GM19025 (cell line): ENCODE results near the gene HOXD3.

ENCODE experiments used
- ATAC-seq: cut with Tn5 transposase; IDR thresholded peaks from one replicate; pipeline ENCODE4 v1.9.1; 2021; ENCODE audit warnings: mild to moderate bottlenecking, low read depth, moderate library complexity; ENCODE audit not compliant: unreplicated experiment

Gene HOXD3

DNA sequence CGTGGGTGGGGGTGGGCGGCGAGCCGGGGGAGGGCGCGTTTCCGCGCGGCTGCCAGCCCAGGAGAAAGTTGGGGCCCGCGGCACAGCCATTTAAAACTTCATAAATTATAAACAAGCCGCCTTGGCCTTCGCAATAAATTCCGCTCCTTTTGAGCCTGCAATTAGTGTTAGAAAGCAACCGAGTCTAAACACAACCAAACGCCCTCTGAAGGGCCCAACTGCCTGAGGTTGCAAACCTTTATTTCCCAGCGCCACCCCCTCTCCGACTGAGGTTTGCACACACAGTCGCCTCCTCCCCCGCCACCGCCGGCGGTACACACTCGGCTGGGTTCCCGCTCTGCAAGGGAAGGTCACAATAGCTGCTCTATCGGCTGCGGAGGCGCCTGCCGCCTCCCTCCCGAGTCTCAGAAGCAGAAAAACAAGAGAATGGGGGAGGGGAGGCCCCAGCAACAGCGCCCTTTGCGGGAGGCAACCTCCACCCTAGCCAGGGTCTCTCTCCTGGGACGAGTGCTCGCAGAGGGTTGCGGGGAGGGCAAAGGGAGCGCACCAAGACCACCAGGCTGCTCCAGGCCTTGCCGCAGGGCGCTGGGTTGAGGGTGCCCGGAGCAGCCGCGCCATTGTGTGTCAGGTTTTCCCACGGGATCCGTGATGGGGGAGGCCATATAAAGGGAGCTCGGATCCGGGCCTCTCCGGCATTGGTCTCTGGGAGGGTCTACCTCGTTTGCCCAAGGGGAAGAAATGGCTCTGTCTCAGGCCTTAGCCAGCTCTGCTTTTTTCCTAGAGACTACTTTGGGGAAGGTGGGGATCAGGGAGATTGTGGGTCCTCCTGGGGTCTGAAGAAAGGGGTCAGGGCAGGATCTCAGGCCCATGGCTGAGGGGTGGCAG lies 18.0 kb downstream of the HOXD3 start:
- ATAC-seq: no peak

DNA sequence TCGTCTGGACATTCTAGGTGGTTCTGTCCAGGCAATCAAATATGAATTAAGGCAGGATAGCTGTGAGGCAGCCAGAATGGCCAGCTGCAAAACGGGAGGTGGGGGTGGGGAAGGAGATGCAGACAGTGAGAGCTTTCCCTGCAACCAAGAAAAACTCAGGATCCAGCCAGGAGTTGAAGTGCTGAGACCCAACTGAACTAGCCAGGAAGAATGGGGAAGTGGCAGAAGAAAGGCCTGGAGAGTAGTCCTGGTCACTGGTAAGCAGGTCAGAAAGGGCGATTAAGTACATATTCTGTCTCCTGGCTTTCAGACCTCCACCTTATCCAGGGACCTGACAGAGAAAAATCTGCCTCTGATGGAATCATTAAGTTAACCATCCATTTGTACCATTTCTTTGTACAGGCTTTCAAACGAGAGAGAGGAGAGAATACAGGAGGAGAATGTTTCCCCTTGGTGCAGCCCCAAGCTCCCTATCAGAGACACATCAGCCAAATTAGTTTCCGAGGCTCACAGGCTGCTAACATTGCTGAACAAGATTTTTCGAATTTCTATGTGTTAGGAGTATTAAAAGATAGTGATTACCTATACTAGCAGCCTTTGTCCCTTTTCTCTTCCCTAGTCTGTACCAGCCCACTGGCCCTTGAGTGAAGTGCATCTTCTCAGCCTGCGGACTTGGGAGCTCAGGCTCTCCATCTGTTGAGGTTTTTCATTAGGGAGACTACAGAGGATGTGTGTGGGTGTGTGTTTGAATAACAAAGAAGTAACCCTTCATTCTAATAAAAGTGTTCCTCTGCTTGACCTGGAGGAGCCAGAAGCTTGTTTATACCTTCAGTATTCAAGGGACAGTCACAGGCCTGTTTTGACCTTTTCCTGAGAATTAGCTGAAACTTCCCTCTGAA lies 18.9 kb downstream of the HOXD3 start:
- no peak for ATAC-seq

DNA sequence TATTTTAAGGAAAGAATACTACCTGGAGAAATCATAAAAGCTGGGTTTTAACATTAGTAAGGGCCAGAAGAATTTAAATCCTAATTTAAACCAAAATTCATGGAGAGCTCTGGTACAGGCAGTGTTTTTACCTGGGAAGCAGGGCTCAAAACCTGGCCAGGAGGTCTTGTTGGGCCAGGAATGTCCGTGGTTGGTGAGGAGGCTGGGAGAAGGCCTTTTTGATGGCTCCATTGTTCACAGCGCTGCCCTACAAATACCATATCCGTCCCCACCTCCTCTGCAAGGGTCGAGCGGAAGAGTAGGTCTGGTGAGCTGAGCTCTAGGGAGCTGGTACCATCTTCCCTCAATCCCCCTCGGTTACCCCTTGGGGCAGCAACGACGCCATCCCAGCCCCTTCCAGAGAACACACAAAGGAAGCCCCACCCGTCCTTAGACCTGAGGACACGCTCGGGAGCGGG lies 20.5 kb downstream of the HOXD3 start:
- no peak for ATAC-seq

- ATAC-seq: no peak
Observed at GRCh38 chr2:176178038-176178756, 21.1 kb downstream of the HOXD3 start.

DNA sequence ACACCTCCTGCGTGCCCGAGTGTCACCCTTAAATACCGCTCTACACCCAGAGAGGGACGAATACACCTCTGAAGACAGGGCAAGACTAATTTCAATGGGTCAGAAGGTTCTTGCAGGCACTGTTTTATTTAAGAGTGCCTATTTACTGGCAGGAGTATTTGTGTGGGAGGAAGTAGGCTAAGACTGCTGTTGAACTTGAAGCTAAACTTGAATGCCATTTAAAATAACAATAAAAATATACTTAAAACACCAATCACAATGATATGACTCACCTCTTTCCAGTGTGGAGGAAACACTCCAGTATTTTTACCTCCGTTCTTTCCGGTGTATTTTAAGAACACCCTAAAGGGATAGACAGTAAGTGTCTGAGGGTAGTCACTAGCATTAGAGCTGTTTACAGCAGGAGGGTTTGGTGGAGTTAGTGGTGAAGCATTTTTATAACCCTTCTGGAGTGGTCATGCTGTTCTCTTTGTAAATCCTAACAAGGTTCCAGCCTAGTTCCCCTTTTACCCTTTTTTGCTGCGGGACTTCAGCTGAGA lies 21.7 kb downstream of the HOXD3 start:
- ATAC-seq: no peak

- no peak for ATAC-seq
Observed at GRCh38 chr2:176181551-176181950, 24.4 kb downstream of the HOXD3 start.

GRCh38 chr2:176182671-176183070 lies 25.6 kb downstream of the HOXD3 start:
- ATAC-seq: no peak

GRCh38 chr2:176184749-176185148 lies 27.6 kb downstream of the HOXD3 start:
- ATAC-seq: no peak

DNA sequence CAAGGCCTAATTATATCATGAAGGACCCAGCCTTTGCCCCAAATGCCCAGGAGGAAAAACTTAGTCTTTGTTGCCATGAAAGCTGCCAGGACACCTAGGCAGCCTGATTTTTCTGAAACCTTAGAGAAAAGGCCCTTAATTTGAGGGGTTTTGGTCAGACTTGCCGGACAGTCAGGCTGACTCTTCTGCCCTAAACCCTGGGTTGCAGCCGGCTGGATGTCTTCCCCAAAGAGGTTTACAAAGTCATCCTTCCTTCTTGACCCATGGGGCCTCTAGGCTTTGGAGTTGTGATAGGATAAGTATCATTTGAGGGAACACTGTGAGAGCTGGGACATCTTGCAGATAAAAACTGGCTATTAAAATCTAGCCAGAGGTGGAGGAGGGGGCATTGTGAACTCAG lies 28.9 kb downstream of the HOXD3 start:
- no peak for ATAC-seq

DNA sequence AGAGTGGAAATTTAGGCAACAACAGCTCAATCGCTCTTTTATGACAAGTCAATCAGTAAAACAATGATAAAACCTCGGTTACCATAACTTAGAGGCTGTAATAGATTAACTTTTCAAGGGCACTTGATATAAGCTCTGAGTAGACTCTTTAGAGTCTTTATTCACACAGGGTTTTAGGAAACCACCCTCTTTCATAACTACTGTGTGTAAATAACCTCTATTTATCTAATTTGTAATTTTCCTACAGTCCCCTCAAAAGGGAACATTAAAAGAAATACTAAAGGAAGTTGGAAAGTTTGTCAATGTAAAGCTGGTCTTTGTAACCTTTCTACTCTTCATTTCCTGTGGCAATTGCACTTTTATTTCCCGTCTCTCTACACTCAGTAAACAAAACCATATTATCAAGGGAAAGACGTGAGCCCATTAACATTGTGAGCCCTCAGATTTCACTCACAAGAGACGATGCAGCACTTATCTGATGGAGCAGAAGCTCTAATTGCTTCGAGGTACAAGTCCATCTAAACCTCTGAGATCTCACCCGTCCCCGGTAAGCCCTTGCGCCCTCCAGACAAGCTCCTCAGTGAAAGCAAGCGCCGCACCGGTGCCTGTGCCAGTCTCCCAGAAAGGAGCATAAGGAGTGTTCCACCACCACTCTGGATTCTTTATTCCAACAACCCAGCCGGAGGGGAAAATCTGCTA lies 30.2 kb downstream of the HOXD3 start:
- no peak for ATAC-seq

DNA sequence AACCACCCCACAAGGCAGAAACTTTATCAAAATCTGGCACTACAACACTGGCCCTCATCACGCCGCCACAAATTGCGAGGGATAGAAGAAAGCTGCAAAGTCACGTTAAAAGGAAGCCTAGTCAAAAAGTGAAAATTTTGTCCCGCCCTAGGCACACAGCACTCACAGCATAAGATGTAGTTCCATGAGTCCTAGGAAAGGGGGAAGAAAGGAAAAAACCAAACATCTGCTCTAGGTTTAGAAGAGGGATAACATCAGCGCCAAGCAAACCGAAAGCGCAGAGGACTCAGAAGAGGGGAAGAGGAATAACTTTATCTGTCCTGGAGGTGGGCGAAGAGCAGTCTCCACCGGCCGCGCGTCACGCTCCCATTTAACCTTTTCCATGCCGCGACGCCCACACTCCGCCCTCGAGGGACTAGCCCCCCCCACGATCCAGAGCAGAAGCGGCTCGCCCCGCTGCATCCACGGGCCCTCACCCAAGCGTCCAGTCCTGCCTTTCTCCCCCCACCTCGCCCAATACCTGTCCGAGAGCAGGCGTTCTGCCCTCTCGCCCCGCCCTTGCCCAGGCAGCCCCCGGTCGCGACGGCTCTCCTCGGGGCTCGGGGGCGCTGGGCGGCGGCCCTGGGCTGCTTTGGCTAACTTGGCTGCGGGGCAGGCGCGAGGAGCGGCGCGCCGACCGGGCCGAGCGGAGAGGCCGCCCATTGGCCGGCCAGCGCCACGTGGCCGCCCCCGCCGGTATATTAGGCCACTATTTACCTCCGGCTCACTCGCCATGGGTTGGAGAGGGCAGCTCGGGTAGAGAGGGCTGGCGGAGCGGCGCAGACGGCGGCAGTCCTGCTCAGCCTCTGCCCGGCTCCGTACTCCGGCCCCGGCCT lies 31.0 kb downstream of the HOXD3 start, which contains the start of gene HOXD1:
Gene HOXD1, plus strand, starts transcription at position 770 of the 875 bp plus-strand sequence. CDS start 134 bp downstream, outside the sequence.
- no peak for ATAC-seq

DNA sequence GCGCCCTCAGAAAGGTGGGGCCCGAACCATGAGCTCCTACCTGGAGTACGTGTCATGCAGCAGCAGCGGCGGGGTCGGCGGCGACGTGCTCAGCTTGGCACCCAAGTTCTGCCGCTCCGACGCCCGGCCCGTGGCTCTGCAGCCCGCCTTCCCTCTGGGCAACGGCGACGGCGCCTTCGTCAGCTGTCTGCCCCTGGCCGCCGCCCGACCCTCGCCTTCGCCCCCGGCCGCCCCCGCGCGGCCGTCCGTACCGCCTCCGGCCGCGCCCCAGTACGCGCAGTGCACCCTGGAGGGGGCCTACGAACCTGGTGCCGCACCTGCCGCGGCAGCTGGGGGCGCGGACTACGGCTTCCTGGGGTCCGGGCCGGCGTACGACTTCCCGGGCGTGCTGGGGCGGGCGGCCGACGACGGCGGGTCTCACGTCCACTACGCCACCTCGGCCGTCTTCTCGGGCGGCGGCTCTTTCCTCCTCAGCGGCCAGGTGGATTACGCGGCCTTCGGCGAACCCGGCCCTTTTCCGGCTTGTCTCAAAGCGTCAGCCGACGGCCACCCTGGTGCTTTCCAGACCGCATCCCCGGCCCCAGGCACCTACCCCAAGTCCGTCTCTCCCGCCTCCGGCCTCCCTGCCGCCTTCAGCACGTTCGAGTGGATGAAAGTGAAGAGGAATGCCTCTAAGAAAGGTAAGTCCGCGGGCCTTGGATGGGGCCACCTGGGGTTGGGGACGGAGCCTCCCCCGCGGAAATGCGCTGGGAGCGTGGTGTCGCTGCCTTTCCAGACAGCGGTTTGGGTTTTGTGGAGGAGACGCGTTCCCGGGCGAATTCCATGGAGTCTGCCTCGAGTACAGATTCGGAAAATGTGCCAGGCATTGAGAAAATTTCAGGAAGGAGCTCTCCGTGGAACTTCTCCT lies 31.9 kb downstream of the HOXD3 start:
- no peak for ATAC-seq

- no peak for ATAC-seq
Observed at GRCh38 chr2:176189681-176190641, 32.9 kb downstream of the HOXD3 start.

DNA sequence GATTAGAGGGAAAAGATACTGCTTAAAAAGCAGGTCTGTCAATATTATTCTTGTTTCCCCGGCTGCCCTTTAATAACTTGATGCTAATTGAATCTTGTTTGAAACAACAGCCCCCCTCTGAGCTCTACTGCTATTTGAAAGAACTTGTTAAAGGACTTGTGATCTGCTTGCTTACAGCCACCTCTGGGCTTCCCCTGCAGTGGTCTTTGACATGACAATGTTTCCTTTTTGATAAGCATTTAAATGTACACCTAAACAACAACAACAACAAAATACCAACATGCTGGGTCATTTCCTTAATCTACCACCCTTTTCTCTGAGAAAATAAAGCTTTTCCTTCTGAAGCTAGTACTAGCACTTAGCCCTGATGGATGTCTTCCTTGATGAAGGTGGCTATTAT lies 35.2 kb downstream of the HOXD3 start:
- ATAC-seq: no peak

DNA sequence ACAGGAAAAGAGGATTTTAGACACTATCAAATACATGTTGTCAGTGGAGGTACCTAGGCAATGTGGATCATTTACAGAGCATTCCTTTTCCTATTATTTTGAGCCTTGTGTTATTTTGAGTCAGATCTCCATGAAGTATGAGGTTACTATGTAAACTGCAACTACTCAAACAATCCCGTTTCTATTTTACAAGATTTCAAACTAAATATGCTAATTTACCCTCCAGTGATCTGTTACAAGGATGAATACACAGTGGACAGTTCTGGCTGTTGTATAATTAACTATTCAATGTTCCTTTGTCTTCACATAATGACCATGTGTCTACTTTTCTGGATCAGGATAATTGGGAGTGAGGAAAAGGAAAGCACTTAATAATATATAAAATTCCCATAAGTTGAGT lies 35.9 kb downstream of the HOXD3 start:
- ATAC-seq: no peak

DNA sequence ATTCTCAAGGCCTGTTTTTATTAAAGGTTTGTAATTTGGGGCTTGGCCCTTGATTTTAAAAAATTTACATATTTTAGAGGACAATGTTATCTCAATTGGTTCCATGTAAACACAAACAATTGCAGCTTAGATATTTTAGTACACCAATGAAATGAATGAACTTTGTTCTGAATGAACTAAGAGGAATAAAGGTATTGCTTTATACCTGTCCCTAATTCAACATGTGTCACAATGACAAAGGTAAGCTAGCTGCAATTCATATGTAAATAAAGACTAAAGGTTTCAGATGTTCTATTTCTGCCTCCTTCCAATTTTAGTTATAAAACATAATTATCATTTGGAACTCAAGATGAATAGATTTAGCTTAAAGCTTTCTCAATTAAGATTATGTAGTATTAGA lies 42.8 kb downstream of the HOXD3 start:
- no peak for ATAC-seq

DNA sequence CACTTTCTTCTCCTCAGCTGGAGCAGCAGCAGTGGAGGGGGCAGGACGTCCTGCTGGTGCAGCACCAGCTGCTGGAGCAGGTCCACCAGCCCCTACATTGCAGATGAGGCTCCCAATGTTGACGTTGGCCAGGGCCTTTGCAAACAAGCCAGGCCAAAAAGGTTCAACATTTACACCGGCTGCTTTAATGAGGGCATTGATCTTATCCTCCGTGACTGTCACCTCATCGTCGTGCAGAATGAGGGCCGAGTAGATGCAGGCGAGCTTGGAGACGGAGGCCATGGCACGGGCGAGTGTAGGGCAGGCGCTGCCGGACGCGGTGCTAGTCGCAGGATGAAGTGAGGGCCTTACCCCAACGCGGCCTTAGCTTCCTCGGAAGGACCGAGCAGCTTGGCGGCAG lies 43.9 kb downstream of the HOXD3 start:
- no peak for ATAC-seq
